Neural cell (in vitro differentiated cells): ENCODE results near the gene OBSCN. TPM values are rescaled to one million over a fixed set of nuclear protein-coding genes. Genes with fewer than 3 reads are reported as not detected.

ENCODE experiments used
- H2AFZ ChIP-seq: fragments of 200-600, 300-800 bp; sonication (generic), shearing (Covaris generic); 2 replicates; pipeline ENCODE4 v1.6.0; 2014; ENCODE audit warnings: low read depth, mild to moderate bottlenecking, antibody characterized with exemption, low read length, moderate library complexity
- H3F3A ChIP-seq: fragments of 200-600 bp; shearing (Covaris generic); 2 replicates; pipeline ENCODE4 v1.6.1; 2016; ENCODE audit warnings: mild to moderate bottlenecking, moderate library complexity, mixed read lengths, antibody characterized with exemption, low read length; ENCODE audit not compliant: insufficient read depth, poor library complexity, severe bottlenecking
- H3K27ac ChIP-seq: fragments of 200-600, 300-800 bp; sonication (generic), shearing (Covaris generic); 2 replicates; pipeline ENCODE4 v1.5.1; 2014; ENCODE audit warnings: mild to moderate bottlenecking, low read length, moderate library complexity
- H3K27me3 ChIP-seq: fragments of 300-800, 200-600 bp; sonication (generic), shearing (Covaris generic); 2 replicates; pipeline ENCODE4 v1.6.0; 2014; ENCODE audit warnings: mild to moderate bottlenecking, low read depth, low read length, moderate library complexity; ENCODE audit not compliant: insufficient read depth
- H3K36me3 ChIP-seq: fragments of 300-800, 200-600 bp; sonication (generic), shearing (Covaris generic); 2 replicates; pipeline ENCODE4 v1.5.1; 2014; ENCODE audit warnings: mild to moderate bottlenecking, antibody characterized with exemption, low read length, moderate library complexity; ENCODE audit not compliant: insufficient read depth
- H3K4me2 ChIP-seq: fragments of 300-800, 200-600 bp; sonication (generic), shearing (Covaris generic); 2 replicates; pipeline ENCODE4 v1.6.0; 2014; ENCODE audit warnings: mild to moderate bottlenecking, low read length
- H3K4me3 ChIP-seq: fragments of 300-800, 200-600 bp; sonication (generic), shearing (Covaris generic); 2 replicates; pipeline ENCODE4 v1.5.1; 2014; ENCODE audit warnings: mild to moderate bottlenecking, low read length, moderate library complexity
- H3K79me2 ChIP-seq: fragments of 200-600 bp; shearing (Covaris generic); replicated peaks from 2 replicates; pipeline ENCODE4 v1.6.0; 2014; ENCODE audit warnings: mild to moderate bottlenecking, low read length, moderate library complexity; ENCODE audit not compliant: insufficient read depth
- H3K9ac ChIP-seq: fragments of 300-800, 200-600 bp; sonication (generic), shearing (Covaris generic); 2 replicates; pipeline ENCODE4 v1.6.1; 2016; ENCODE audit warnings: mild to moderate bottlenecking, low read length, mixed read lengths
- H3K9me2 ChIP-seq: fragments of 200-600 bp; shearing (Covaris generic); 2 replicates; pipeline ENCODE4 v1.6.1; 2016; ENCODE audit warnings: mild to moderate bottlenecking, low read length, mixed read lengths; ENCODE audit not compliant: insufficient read depth
- H3K9me3 ChIP-seq: fragments of 200-600, 300-800 bp; sonication (generic), shearing (Covaris generic); 2 replicates; pipeline ENCODE4 v1.6.1; 2016; ENCODE audit warnings: mild to moderate bottlenecking, mixed run types, low read length, moderate library complexity, mixed read lengths
- H4K20me1 ChIP-seq: fragments of 200-600 bp; shearing (Covaris generic); 2 replicates; pipeline ENCODE4 v1.6.1; 2016; ENCODE audit warnings: mild to moderate bottlenecking, mixed run types; ENCODE audit not compliant: insufficient read depth
- CTCF ChIP-seq: fragments of 450-650 bp; IDR thresholded peaks from 2 replicates; pipeline ENCODE4 v1.5.1; 2014; ENCODE audit warnings: antibody characterized with exemption, mild to moderate bottlenecking, moderate library complexity; ENCODE audit not compliant: poor library complexity, severe bottlenecking
- EP300 ChIP-seq: fragments of 450-650 bp; conservative IDR thresholded peaks from 2 replicates; pipeline ENCODE4 v1.6.1; 2014; ENCODE audit warnings: antibody characterized with exemption, mild to moderate bottlenecking, moderate library complexity; ENCODE audit not compliant: poor library complexity, severe bottlenecking
- EZH2 ChIP-seq: fragments of 200-600, 300-800 bp; shearing (Covaris generic), sonication (generic); IDR thresholded peaks from 2 replicates; pipeline ENCODE4 v1.6.1; 2014; ENCODE audit warnings: antibody characterized with exemption, low read length, borderline replicate concordance, mild to moderate bottlenecking; ENCODE audit not compliant: insufficient read depth, poor library complexity, severe bottlenecking
- MXI1 ChIP-seq: fragments of 450-650 bp; conservative IDR thresholded peaks from 2 replicates; pipeline ENCODE4 v1.6.1; 2014; ENCODE audit warnings: antibody characterized with exemption, mild to moderate bottlenecking; ENCODE audit not compliant: poor library complexity, severe bottlenecking
- POLR2AphosphoS5 ChIP-seq: IDR thresholded peaks from 2 replicates; pipeline ENCODE4 v1.6.1; 2012
- RAD21 ChIP-seq: fragments of 450-650 bp; conservative IDR thresholded peaks from 2 replicates; pipeline ENCODE4 v1.6.1; 2014; ENCODE audit warnings: antibody characterized with exemption, mild to moderate bottlenecking, moderate library complexity
- REST ChIP-seq: IDR thresholded peaks from 2 replicates; pipeline ENCODE4 v1.6.1; 2012; ENCODE audit warnings: borderline replicate concordance
- SMC3 ChIP-seq: fragments of 450-650 bp; conservative IDR thresholded peaks from 2 replicates; pipeline ENCODE4 v1.6.1; 2014; ENCODE audit warnings: antibody characterized with exemption, mild to moderate bottlenecking, moderate library complexity; ENCODE audit not compliant: poor library complexity
- TAF1 ChIP-seq: IDR thresholded peaks from 2 replicates; pipeline ENCODE4 v1.6.1; 2012; ENCODE audit warnings: low read depth
- polyA plus RNA-seq: library from polyadenylated mRNA; depleted of rRNA; stranded (reverse); fragments of >200 nt; gene quantifications from 2 replicates; pipeline ENCODE4 v1.2.3, GENCODE V29; 2014

Gene OBSCN
- polyA plus RNA-seq, 1 donor from 2014 or later, result 7.2 TPM

- peak overlapping the region; percentile 79 for H3K9ac ChIP-seq
- TF ChIP-seq EP300, result no peak
- no peak for TF ChIP-seq POLR2AphosphoS5
- TF ChIP-seq SMC3, result no peak
- no peak for TF ChIP-seq CTCF
- TF ChIP-seq EZH2, result no peak
- TF ChIP-seq MXI1, result no peak
- TF ChIP-seq TAF1, result no peak
- TF ChIP-seq REST, result no peak
- TF ChIP-seq RAD21, result no peak
- H3K27ac ChIP-seq, result peak overlapping the region; percentile 24
- H3K4me3 ChIP-seq, result peak overlapping the region; percentile 95
- peak overlapping the region; percentile 94 for H3K4me2 ChIP-seq
- H3K9me2 ChIP-seq, result no peaks in the 10 kb centered on the region
- H4K20me1 ChIP-seq, result no peaks in the 10 kb centered on the region
- no peaks in the 10 kb centered on the region for H3K27me3 ChIP-seq
- H2AFZ ChIP-seq, result no peak overlapping the region
- H3K36me3 ChIP-seq, result no peaks in the 10 kb centered on the region
- no peaks in the 10 kb centered on the region for H3K9me3 ChIP-seq
- H3K79me2 ChIP-seq, result peaks cover 28% of the 10 kb centered on the region
- no peaks in the 10 kb centered on the region for H3F3A ChIP-seq
These were observed 197.5 kb downstream of the OBSCN start for GRCh38 chr1:228405200-228405978.

GRCh38 chr1:228405979-228406228 is 198.1 kb downstream of the OBSCN start:
- no peaks in the 10 kb centered on the region for H3K36me3 ChIP-seq
- H3F3A ChIP-seq, result no peaks in the 10 kb centered on the region
- H3K27ac ChIP-seq, result peak overlapping the region; percentile 24
- no peaks in the 10 kb centered on the region for H3K27me3 ChIP-seq
- peak overlapping the region; percentile 94 for H3K4me2 ChIP-seq
- peak overlapping the region; percentile 95 for H3K4me3 ChIP-seq
- no peak for TF ChIP-seq POLR2AphosphoS5
- no peak for TF ChIP-seq EP300
- TF ChIP-seq TAF1, result no peak
- peak overlapping the region; percentile 79 for H3K9ac ChIP-seq
- H2AFZ ChIP-seq, result no peak overlapping the region
- no peaks in the 10 kb centered on the region for H3K9me2 ChIP-seq
- no peaks in the 10 kb centered on the region for H3K9me3 ChIP-seq
- H3K79me2 ChIP-seq, result peaks cover 28% of the 10 kb centered on the region
- no peaks in the 10 kb centered on the region for H4K20me1 ChIP-seq
